Progenitor cell of endocrine pancreas (in vitro differentiated cells): ENCODE data around the gene MYLK. TPM values are rescaled to one million over a fixed set of nuclear protein-coding genes. Genes with fewer than 3 reads are reported as not detected.

ENCODE experiments used
- DNase-seq: peaks from one replicate; pipeline ENCODE4 v3.0.0; 2021; ENCODE audit warnings: low spot score; ENCODE audit not compliant: unreplicated experiment
- H3K27ac Mint-ChIP-seq: 2 replicates; pipeline ENCODE4 v1.8.0; 2021; ENCODE audit warnings: mild to moderate bottlenecking, moderate library complexity, mixed read lengths
- H3K27me3 Mint-ChIP-seq: 2 replicates; pipeline ENCODE4 v1.8.0; 2021; ENCODE audit warnings: mixed read lengths
- H3K36me3 Mint-ChIP-seq: 2 replicates; pipeline ENCODE4 v1.8.0; 2022; ENCODE audit warnings: mixed read lengths; ENCODE audit not compliant: insufficient read depth
- H3K4me1 Mint-ChIP-seq: 2 replicates; pipeline ENCODE4 v1.8.0; 2021; ENCODE audit warnings: low read depth, mixed read lengths
- H3K4me3 Mint-ChIP-seq: 2 replicates; pipeline ENCODE4 v1.8.0; 2021; ENCODE audit warnings: low read depth, mild to moderate bottlenecking, moderate library complexity, mixed read lengths
- H3K9me3 Mint-ChIP-seq: 2 replicates; pipeline ENCODE4 v1.8.0; 2021; ENCODE audit warnings: low read depth, mixed read lengths
- CTCF ChIP-seq: fragments of 200-600 bp; sonication (generic); IDR thresholded peaks from one replicate; pipeline ENCODE4 v1.5.0; 2021; ENCODE audit warnings: antibody characterized with exemption, mild to moderate bottlenecking; ENCODE audit not compliant: unreplicated experiment
- total RNA-seq: library from RNA; stranded (reverse); gene quantifications from 2 replicates; pipeline ENCODE4 v1.2.1, GENCODE V29; 2021

Gene MYLK
- total RNA-seq, 1 donor from 2014 or later: 1.1 TPM

GRCh38 chr3:123571264-123571972 is 312.7 kb downstream of the MYLK start:
- peaks cover 9% of the 10 kb centered on the region for H3K36me3 Mint-ChIP-seq
- H3K4me3 Mint-ChIP-seq: no peak overlapping the region
- DNase-seq: no peak
- no peak for TF ChIP-seq CTCF
- no peaks in the 10 kb centered on the region for H3K27me3 Mint-ChIP-seq
- H3K27ac Mint-ChIP-seq: no peak overlapping the region
- peaks cover 5% of the 10 kb centered on the region for H3K4me1 Mint-ChIP-seq
- H3K9me3 Mint-ChIP-seq: no peaks in the 10 kb centered on the region

GRCh38 chr3:123568875-123569274 is 315.3 kb downstream of the MYLK start:
- Mint-ChIP-seq H3K27me3 (no peaks in the 10 kb centered on the region), H3K27ac (no peak overlapping the region), H3K4me3 (no peak overlapping the region), H3K9me3 (no peaks in the 10 kb centered on the region), H3K36me3 (peaks cover 10% of the 10 kb centered on the region), H3K4me1 (peaks cover 5% of the 10 kb centered on the region)
- DNase-seq: no peak
- no peak for TF ChIP-seq CTCF

- no peak for DNase-seq
- no peak for TF ChIP-seq CTCF
- Mint-ChIP-seq H3K4me1 (peaks cover 5% of the 10 kb centered on the region), H3K27ac (no peak overlapping the region), H3K27me3 (no peaks in the 10 kb centered on the region), H3K4me3 (no peak overlapping the region), H3K9me3 (no peaks in the 10 kb centered on the region), H3K36me3 (peaks cover 11% of the 10 kb centered on the region)
These were observed 316.1 kb downstream of the MYLK start for GRCh38 chr3:123568034-123568433.

GRCh38 chr3:123564056-123564455 is 320.1 kb downstream of the MYLK start:
- Mint-ChIP-seq H3K27me3 (no peaks in the 10 kb centered on the region), H3K4me3 (no peak overlapping the region), H3K36me3 (peaks cover 6% of the 10 kb centered on the region), H3K27ac (no peak overlapping the region), H3K9me3 (no peaks in the 10 kb centered on the region), H3K4me1 (peaks cover 4% of the 10 kb centered on the region)
- no peak for DNase-seq
- no peak for TF ChIP-seq CTCF

- no peak for DNase-seq
- Mint-ChIP-seq H3K27ac (no peak overlapping the region), H3K27me3 (no peaks in the 10 kb centered on the region), H3K4me3 (no peak overlapping the region), H3K9me3 (no peaks in the 10 kb centered on the region), H3K36me3 (peaks cover 10% of the 10 kb centered on the region), H3K4me1 (no peaks in the 10 kb centered on the region)
- TF ChIP-seq CTCF: no peak
These were observed 321.6 kb downstream of the MYLK start for GRCh38 chr3:123562547-123562946.
